HT1080 (cell line): ENCODE measurements around the gene MGAT5B. TPM values are rescaled to one million over a fixed set of nuclear protein-coding genes. Genes with fewer than 3 reads are reported as not detected.

Source experiments
- DNase-seq: peaks from one replicate; pipeline ENCODE4 v3.0.0-alpha.2; 2015; ENCODE audit warnings: low read depth
- total RNA-seq: library from RNA; depleted of rRNA; stranded (reverse); fragments of >200 nt; shearing (Covaris generic); gene quantifications from 2 replicates; pipeline ENCODE4 v1.2.3, GENCODE V29; 2014

MGAT5B gene
- total RNA-seq, 1 experiment from 2014 or later, result 20.0 TPM

- DNase-seq, result no peak
These were observed 10.4 kb downstream of the MGAT5B start for GRCh38 chr17:76878568-76878967.

- no peak for DNase-seq
These were observed 11.1 kb downstream of the MGAT5B start for GRCh38 chr17:76879254-76879653.

DNA sequence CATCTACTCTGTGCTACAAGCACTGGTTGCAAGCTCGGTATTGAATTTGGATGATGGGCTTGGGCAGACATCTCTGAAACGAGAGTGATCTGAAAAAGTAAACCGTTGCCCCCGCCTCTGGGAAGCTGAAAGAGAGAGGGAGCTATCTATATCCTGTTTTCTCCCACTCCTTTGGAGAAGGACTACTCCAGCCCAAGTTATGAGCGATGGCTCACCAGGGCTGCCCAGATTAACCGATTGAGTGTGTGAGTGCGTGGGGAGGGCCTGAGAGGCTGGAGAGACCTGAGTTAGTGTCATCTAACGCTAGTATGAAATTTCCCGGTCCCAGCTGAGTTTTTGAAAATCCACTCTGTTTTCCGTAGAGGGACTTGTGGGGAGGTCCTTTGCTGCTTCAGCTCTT lies 11.5 kb downstream of the MGAT5B start:
- no peak for DNase-seq

DNA sequence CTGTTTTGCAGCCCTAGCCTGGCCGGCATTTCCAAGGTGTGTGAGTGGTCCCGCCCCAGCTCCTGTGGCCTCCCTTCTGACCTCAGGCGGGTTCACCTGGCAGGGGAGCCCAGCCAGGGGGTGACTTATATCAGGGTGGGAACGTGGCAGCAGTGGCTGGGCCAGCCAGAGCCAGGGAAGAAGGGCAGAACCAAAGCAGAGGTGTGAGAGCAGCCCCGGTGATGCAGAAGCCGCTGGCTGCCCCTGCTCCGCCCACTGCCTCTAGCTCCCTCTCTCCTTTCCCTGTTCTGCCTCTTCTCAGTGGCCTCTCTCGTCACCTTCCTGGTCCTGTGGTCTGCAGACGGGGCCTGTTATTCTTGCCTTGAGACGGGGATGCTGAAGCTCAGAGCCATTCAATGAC lies 12.1 kb downstream of the MGAT5B start:
- DNase-seq, result no peak

DNA sequence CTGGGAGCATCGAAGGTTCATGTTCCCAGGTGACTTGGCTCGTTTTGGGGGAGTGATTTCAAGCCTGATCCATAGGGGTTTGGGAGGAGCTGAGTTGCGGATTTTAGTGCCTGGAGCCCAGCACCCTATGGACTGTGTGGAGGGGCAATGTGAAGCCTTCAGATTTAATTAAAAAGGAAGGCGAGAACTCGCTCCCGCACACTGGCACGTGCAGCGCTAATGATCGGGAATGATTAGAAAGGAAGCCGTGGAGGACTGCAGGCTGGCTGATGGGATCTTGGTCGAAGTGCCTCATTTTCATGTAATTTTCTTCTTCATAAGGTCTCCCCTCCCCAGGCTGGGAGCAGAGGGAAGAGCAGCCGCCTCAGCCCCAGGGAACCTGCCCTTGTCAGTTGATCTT lies 12.8 kb downstream of the MGAT5B start:
- no peak for DNase-seq

DNA sequence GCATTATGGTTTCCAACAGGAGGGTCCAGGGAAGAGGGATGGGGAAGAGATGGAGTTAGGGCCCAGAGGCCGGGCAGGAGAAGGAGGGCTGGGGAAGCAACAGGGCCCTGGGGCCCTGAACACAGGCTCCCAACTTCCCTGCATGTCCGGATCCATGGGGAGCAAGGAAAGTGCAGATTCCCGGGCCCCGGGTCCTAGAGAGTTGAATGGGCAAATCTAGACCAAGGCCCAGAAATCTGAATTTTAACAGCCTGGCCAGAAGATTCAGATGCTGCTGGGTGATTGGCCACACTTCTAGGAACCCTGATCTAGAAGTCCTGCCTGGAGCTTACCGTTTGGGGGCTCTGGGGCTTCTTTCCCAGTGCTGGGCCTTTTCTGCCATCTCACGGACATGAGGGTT lies 13.2 kb downstream of the MGAT5B start:
- no peak for DNase-seq

- no peak for DNase-seq
These were observed 13.8 kb downstream of the MGAT5B start for GRCh38 chr17:76881966-76882365.

- DNase-seq, result no peak
These were observed 15.7 kb downstream of the MGAT5B start for GRCh38 chr17:76883744-76884525.

DNA sequence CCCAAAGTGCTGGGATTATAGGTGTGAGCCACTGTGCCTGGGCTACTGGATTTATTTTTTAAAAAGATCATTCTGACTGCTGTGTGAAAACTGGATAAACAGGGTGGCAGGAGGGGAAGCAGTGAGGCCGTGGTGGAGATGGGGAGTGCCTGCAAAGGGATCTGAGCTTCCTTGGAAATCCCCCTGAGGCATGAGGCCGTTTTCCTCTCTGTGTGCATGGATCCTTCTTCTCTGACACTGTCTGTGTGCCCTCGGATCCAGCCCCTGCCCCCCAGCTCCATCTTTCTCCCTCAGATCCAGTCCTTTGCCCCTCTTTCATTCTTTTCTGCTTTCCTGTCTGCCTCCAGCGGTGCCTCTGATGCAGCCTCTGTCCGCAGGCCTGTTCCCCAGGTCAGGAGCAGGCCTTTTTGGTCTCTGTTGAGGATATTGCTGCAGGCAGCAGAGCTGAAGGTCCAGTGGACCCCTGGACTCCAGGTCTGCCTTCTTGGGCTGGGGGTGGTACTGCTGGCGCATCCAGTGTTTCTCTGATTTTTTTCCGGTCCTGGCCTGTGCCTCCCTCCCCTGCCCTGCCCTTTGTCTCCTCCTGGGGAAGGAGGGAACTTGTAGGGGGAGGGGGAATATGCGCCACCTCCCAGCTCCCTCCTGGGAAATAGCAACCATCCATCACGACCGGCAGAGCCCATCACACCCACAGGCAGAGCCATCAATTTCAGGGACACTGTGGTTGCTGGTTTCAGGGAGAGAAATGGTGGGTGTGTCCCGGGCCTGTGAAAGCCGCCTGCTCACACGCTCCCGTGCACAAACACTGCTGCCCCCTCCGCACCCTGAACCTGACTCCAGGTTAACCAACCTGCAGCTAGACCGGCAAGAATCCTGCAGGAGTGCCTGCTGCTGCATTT lies 17.0 kb downstream of the MGAT5B start:
- DNase-seq, result no peak

DNA sequence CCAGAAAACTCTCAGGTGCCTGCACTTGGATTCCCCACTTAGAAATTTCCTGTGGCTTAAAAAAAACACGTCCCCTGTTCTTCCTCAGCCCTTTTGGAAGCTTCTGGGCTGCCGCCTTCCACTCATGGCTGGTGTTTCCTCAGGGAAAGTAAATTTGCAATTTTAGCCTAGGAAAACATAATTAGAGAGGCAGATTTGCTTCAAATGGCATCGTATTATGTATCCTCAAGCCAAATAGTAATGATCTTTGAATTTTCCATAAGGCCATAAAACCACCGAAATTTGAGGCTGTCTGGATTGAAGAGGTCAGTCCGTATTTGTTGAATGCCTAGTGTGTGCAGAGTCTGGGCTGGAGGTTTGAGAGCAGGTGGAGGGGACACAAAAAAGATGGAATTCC lies 17.7 kb downstream of the MGAT5B start:
- DNase-seq, result no peak

- DNase-seq, result no peak
These were observed 18.2 kb downstream of the MGAT5B start for GRCh38 chr17:76886395-76886794.

- DNase-seq, result no peak
These were observed 19.6 kb downstream of the MGAT5B start for GRCh38 chr17:76887802-76888201.

DNA sequence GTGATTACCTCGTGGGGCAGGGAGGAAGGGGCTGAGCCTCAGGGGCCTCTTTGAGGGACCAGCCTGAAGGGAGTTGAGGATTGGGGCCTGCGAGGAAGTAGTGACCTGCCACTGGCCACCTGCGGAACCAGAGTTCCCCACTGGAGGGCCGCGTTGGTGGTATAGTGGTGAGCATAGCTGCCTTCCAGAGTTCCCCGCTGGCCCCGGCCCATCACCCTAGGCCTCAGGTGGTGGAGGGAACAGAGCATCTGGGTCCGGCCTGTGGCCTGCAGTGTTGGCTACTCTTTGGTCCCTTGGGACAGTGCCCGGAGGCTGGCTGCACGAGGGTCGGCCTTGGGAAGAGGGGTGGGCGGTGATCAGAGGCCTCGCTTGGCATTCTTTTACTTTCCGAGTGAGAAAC lies 20.5 kb downstream of the MGAT5B start:
- DNase-seq, result no peak

DNA sequence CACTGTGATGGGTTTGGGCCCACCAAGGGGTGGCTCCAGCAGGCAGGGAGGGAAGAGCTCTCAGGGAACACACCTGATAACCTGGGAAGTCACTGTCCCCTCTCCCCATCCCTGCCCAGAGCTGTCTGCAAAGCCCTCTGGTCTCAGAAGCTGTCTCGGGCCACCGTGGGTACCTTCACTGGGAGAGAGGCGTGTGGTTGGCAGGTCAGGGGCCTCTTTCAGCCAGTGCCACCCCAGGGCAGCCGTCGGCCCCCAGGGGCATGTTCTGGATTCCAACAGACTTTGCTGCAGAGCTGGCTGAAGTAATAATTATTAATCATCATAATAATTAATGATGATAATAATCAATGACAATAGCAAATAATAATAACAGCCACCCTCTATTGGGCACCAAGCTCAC lies 21.1 kb downstream of the MGAT5B start:
- no peak for DNase-seq

DNA sequence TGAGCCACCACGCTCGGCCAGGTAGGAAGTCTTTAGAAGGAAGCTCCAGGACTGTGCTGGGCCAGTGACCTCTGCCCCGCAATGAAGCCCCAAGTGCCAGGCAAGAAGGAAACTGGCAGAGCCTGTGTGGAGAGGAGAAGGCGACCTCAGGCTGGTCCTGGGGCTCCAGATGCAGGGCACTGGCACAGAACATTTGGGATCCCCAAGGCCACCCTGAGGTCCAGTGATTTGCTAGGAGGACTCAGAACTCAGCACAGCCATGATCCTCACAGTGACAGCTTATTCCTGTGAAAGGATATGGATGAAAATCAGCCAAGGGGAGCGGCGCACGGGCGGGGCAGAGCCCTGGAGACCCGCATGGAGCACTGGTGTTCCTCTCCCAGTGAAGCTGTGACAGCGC lies 24.1 kb downstream of the MGAT5B start:
- DNase-seq, result no peak

DNA sequence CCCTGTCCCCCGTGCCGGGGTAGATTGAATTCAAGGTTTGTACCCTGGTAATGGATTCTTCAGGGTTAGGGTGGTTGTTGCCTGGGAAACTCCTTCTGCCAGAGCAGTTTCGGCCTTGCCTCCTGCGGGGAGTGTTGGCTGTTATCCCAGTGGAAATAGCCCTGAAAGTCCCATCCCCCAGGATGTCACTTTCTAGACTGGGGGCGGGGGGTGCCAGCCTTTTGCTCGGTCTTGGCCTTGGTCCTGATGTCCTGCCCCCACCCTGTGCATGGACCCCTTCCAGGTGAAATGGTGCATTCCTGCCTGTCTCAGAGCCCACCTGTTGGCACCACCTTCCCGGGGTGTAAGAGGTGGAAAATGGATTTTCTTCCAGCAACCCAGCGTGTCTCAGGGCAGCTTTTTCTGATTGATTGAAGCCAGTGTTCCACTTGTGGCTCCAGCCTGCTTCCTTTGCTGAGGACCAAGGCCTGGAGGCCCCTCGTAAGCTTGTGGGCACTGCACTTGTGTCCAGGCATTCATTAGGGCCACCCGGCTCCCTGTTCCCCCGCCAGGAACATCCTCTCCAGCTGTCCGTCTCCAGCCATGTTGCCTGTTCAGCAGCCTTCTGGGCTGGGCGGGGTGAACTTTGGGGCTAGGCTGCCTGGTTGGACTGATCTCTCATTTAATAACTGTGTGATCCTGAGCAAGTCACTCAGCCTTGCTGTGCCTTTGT lies 25.6 kb downstream of the MGAT5B start:
- DNase-seq, result no peak

DNA sequence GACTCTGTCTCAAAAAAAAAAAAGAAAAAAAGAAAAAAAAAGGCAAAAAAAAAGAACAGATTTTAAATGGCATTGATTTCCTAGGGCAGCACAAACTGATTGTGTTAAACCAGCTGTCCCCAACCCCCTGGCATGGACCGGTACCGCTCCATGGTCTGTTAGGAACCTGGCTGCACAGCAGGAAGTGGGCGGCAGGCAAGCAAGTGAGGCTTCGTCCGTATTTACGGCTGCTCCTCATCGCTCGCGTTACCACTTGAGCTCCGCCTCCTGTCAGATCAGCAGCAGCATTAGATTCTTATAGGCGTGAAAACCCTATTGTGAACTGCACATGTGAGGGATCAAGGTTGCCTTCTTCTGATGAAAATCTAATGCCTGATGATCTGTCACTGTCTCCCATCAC lies 26.6 kb downstream of the MGAT5B start:
- DNase-seq, result no peak

DNA sequence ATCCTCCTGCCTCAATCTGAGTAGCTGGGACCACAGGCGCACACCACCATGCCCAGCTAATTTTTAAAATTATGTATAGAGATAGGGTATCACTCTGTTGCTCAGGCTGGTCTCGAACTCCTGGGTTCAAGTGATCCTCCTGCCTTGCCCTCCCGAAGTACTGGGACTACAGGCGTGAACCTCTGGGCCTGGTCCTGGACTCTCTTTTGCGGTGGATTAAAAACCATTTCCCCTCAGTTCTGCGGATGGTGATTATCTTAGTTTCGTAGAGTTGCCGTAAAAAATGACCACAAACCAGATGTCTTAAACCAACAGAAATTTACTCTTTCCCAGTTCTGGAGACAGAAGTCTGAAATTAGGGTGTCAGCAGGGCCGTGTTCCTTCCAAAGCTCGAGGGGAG lies 28.8 kb downstream of the MGAT5B start:
- no peak for DNase-seq

GRCh38 chr17:76899414-76899813 lies 31.2 kb downstream of the MGAT5B start:
- no peak for DNase-seq

GRCh38 chr17:76900723-76901122 lies 32.5 kb downstream of the MGAT5B start:
- DNase-seq, result no peak

- DNase-seq, result no peak
These were observed 33.5 kb downstream of the MGAT5B start for GRCh38 chr17:76901542-76902197.
